A549 (cell line): Measurements from ENCODE around the gene SAXO1. TPM values are rescaled to one million over a fixed set of nuclear protein-coding genes. Genes with fewer than 3 reads are reported as not detected.
A peak's percentile ranks its signal among the peaks of the same experiment; 100 is the strongest.

Experiments
- ATAC-seq, 2 experiments: fragments of 200-7000 bp in 1 of 2; fragments of >200 bp in 1 of 2; cut with Nextera tagmentation in 1 of 2; cut with Tn5 transposase in 1 of 2; 3 replicates each; pipeline versions ENCODE4 v1.8.0 to v1.9.1; 2018 to 2020; ENCODE audit warnings: mild to moderate bottlenecking in 1 of 2, moderate library complexity in 1 of 2
- CTCF ChIA-PET: fragments of 300-600 bp; sonication (Branson Sonifier 250); formaldehyde crosslinking; extraction: SDS; loops from one replicate; lab custom pipeline; 2021; ENCODE audit warnings: antibody characterized with exemption, inconsistent platforms; lab: Yijun Ruan, JAX
- POLR2A ChIA-PET: fragments of 350-600 bp; formaldehyde crosslinking; extraction: SDS; loops from one replicate; lab custom pipeline; 2021; ENCODE audit warnings: antibody characterized with exemption, inconsistent platforms; lab: Yijun Ruan, JAX
- DNase-seq, 2 experiments: peaks; one replicate each; pipeline versions ENCODE4 v3.0.0 to v3.0.0-alpha.2; 2011 to 2016; ENCODE audit warnings: low read depth in 1 of 2, low spot score in 1 of 2
- FAIRE-seq: peaks from 2 replicates; lab custom pipeline; 2011; peaks lifted over from hg19 to GRCh38; lab: Jason Lieb, UNC
- H3K27ac ChIP-seq, 2 experiments: fragments of >200 bp; sonication (Bioruptor Twin); formaldehyde crosslinking; 3 replicates each; pipeline ENCODE4 v1.5.1; 2016 to 2017
- H3K4me1 ChIP-seq: fragments of >200 bp; sonication (Bioruptor Twin); formaldehyde crosslinking; 3 replicates; pipeline ENCODE4 v1.6.1; 2016
- H3K4me2 ChIP-seq: fragments of >200 bp; sonication (Bioruptor Twin); formaldehyde crosslinking; 3 replicates; pipeline ENCODE4 v1.6.1; 2016
- H3K4me3 ChIP-seq: fragments of >200 bp; sonication (Bioruptor Twin); formaldehyde crosslinking; 3 replicates; pipeline ENCODE4 v1.5.1; 2016
- H3K9me3 ChIP-seq: fragments of >200 bp; sonication (Bioruptor Twin); formaldehyde crosslinking; 3 replicates; pipeline ENCODE4 v1.6.1; 2016
- BCL3 ChIP-seq: fragments of >200 bp; sonication (Bioruptor Twin); formaldehyde crosslinking; IDR thresholded peaks from 3 replicates; pipeline ENCODE4 v1.6.1; 2016
- CEBPB ChIP-seq, 2 experiments: fragments of >200 bp in 1 of 2; sonication (Bioruptor Twin) in 1 of 2; formaldehyde crosslinking in 1 of 2; IDR thresholded peaks; 2 replicates each; pipeline ENCODE4 v1.6.1; 2012 to 2016
- CHD2 ChIP-seq: fragments of 150-350 bp; IDR thresholded peaks from 2 replicates; pipeline ENCODE4 v1.6.1; 2014; ENCODE audit warnings: low read length; ENCODE audit not compliant: partially characterized antibody
- CHD4 ChIP-seq: fragments of 200-600 bp; sonication (generic); IDR thresholded peaks from 2 replicates; pipeline ENCODE4 v1.6.1; 2016; ENCODE audit warnings: antibody characterized with exemption, mild to moderate bottlenecking, borderline replicate concordance
- EP300 ChIP-seq, 2 experiments: fragments of >200 bp; sonication (Bioruptor Twin); formaldehyde crosslinking; IDR thresholded peaks; 2 replicates in 1 of 2; 3 replicates in 1 of 2; pipeline ENCODE4 v1.6.1; 2016 to 2017
- ESRRA ChIP-seq: fragments of 150-350 bp; IDR thresholded peaks from 2 replicates; pipeline ENCODE4 v1.6.1; 2014; ENCODE audit warnings: mild to moderate bottlenecking, low read length, borderline replicate concordance
- HMGXB4 ChIP-seq: fragments of 250-450 bp; sonication (Bioruptor Pico); IDR thresholded peaks from 2 replicates; pipeline ENCODE4 v1.5.0; 2021; ENCODE audit warnings: mild to moderate bottlenecking, moderate library complexity, borderline replicate concordance
- HOXA7 ChIP-seq: fragments of 250-450 bp; sonication (Bioruptor Pico); IDR thresholded peaks from 2 replicates; pipeline ENCODE4 v1.5.0; 2020; ENCODE audit warnings: mild to moderate bottlenecking, moderate library complexity
- HOXB5 ChIP-seq: fragments of 250-450 bp; sonication (Bioruptor Pico); IDR thresholded peaks from 2 replicates; pipeline ENCODE4 v1.5.0; 2020; ENCODE audit warnings: mild to moderate bottlenecking, moderate library complexity
- JUN ChIP-seq, 2 experiments: fragments of >200 bp; sonication (Bioruptor Twin); formaldehyde crosslinking; IDR thresholded peaks; 2 replicates in 1 of 2; 3 replicates in 1 of 2; pipeline ENCODE4 v1.6.1; 2016 to 2017
- KDM5A ChIP-seq: fragments of 200-600 bp; sonication (generic); IDR thresholded peaks from 2 replicates; pipeline ENCODE4 v1.6.1; 2016; ENCODE audit warnings: antibody characterized with exemption, mild to moderate bottlenecking
- MAX ChIP-seq: IDR thresholded peaks from 2 replicates; pipeline ENCODE4 v1.6.1; 2012
- NFE2L2 ChIP-seq: fragments of 150-350 bp; conservative IDR thresholded peaks from 2 replicates; pipeline ENCODE4 v1.6.1; 2014; ENCODE audit warnings: low read length
- NPAS2 ChIP-seq: fragments of 250-450 bp; sonication (Bioruptor Pico); IDR thresholded peaks from 2 replicates; pipeline ENCODE4 v1.8.0; 2022; ENCODE audit warnings: mild to moderate bottlenecking, moderate library complexity, borderline replicate concordance
- NR3C1 ChIP-seq: fragments of >200 bp; sonication (Bioruptor Twin); formaldehyde crosslinking; IDR thresholded peaks from 3 replicates; pipeline ENCODE4 v1.6.1; 2017
- RARB ChIP-seq: fragments of 250-450 bp; sonication (Bioruptor Pico); IDR thresholded peaks from 2 replicates; pipeline ENCODE4 v1.8.0; 2021; ENCODE audit warnings: mild to moderate bottlenecking, moderate library complexity
- RCOR1 ChIP-seq: fragments of 150-350 bp; IDR thresholded peaks from 2 replicates; pipeline ENCODE4 v1.6.1; 2014; ENCODE audit warnings: antibody characterized with exemption, low read length, low read depth
- RNF2 ChIP-seq: fragments of 200-600 bp; sonication (generic); IDR thresholded peaks from 2 replicates; pipeline ENCODE4 v1.6.1; 2016; ENCODE audit warnings: low read depth, mild to moderate bottlenecking, antibody characterized with exemption, moderate library complexity, borderline replicate concordance
- TFCP2L1 ChIP-seq: fragments of 250-450 bp; sonication (Bioruptor Pico); IDR thresholded peaks from 2 replicates; pipeline ENCODE4 v1.5.0; 2021; ENCODE audit warnings: mild to moderate bottlenecking
- ZFP36 ChIP-seq: fragments of 450-650 bp; IDR thresholded peaks from 2 replicates; pipeline ENCODE4 v1.6.1; 2014; ENCODE audit warnings: borderline replicate concordance; ENCODE audit not compliant: partially characterized antibody
- WGBS: methylation state at CpG from one replicate; pipeline ENCODE4 v1.1.6; 2017; ENCODE audit errors: missing lambda C conversion rate; 5-methylcytosine and 5-hydroxymethylcytosine counted together
- polyA plus RNA-seq, 4 experiments: library from polyadenylated mRNA; depleted of rRNA in 3 of 4; stranded (reverse); fragments of >200 nt; fragmentation: RNase III in 1 of 4; extraction: RNeasy Plus Mini Kit Qiagen cat#74134 plus additional on column Dnase treatment in 1 of 4; gene quantifications; 2 replicates in 3 of 4; 3 replicates in 1 of 4; pipeline ENCODE4 v1.2.3, GENCODE V29; 2011 to 2017
- TF ChIP-seq, protein P1 (sequence below): fragments of 250-450 bp; sonication (Bioruptor Pico); IDR thresholded peaks from 2 replicates; pipeline ENCODE4 v1.5.0; 2020; ENCODE audit warnings: low read depth, mild to moderate bottlenecking, moderate library complexity
- TF ChIP-seq, protein P2 (sequence below): IDR thresholded peaks from 2 replicates; pipeline ENCODE4 v1.6.1; 2012
- TF ChIP-seq, protein P3 (sequence below): fragments of 150-350 bp; IDR thresholded peaks from 2 replicates; pipeline ENCODE4 v1.6.1; 2014; ENCODE audit warnings: low read depth, mild to moderate bottlenecking, low read length

The SAXO1 gene
- polyA plus RNA-seq, 2 of the 4 experiments (the other 2 are of a cell fraction): not detected

GRCh38 chr9:19036611-19037010, 3.6 kb upstream of the SAXO1 start:
- DNase-seq: no peak
- no peak for FAIRE-seq
- POLR2A ChIA-PET: interaction anchor here (0.7 kb wide), 1 partner anchor 15 kb away, joined by 3 read pairs; no protein-coding TSS in a partner anchor
- peak in 1 of 2 experiments; percentile 62; a peak in 3 of 6 replicates for ATAC-seq
- TF ChIP-seq NFE2L2 (no peak), CEBPB (IDR thresholded peaks at IDR 0.05) (no peak), RNF2 (no peak), JUN (IDR thresholded peaks at IDR 0.05) (no peak), RARB (CRISPR knock-in tag) (no peak), NR3C1 (no peak), CHD2 (no peak), HOXA7 (CRISPR knock-in tag) (no peak)
- TF ChIP-seq, protein P1, sequence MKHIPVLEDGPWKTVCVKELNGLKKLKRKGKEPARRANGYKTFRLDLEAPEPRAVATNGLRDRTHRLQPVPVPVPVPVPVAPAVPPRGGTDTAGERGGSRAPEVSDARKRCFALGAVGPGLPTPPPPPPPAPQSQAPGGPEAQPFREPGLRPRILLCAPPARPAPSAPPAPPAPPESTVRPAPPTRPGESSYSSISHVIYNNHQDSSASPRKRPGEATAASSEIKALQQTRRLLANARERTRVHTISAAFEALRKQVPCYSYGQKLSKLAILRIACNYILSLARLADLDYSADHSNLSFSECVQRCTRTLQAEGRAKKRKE (CRISPR knock-in tag): no peak
- TF ChIP-seq, protein P2, sequence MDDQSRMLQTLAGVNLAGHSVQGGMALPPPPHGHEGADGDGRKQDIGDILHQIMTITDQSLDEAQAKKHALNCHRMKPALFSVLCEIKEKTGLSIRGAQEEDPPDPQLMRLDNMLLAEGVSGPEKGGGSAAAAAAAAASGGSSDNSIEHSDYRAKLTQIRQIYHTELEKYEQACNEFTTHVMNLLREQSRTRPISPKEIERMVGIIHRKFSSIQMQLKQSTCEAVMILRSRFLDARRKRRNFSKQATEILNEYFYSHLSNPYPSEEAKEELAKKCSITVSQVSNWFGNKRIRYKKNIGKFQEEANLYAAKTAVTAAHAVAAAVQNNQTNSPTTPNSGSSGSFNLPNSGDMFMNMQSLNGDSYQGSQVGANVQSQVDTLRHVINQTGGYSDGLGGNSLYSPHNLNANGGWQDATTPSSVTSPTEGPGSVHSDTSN: no peak
- TF ChIP-seq, all 56 proteins: peak for 0
- CTCF ChIA-PET: interaction anchor here (0.6 to 1.8 kb wide), 6 partner anchors 10 to 1507 kb away, joined by 3 to 8 read pairs (median 3); partner anchors contain the start of gene RRAGA
- H3K4me2 ChIP-seq: no peak overlapping the region
- H3K4me3 ChIP-seq: no peak overlapping the region
- no peaks in the 10 kb centered on the region for H3K4me1 ChIP-seq
- H3K9me3 ChIP-seq: no peaks in the 10 kb centered on the region
- no peak overlapping the region for H3K27ac ChIP-seq
- 72% methylated on average over 5 of the region's 5 CpGs for WGBS

GRCh38 chr9:19032406-19032805, 603 bp downstream of the SAXO1 start:
- no peak overlapping the region for H3K27ac ChIP-seq
- no peak overlapping the region for H3K4me3 ChIP-seq
- no peak overlapping the region for H3K4me2 ChIP-seq
- FAIRE-seq: no peak
- DNase-seq: no peak
- WGBS: 76% methylated on average over 14 of the region's 14 CpGs
- H3K9me3 ChIP-seq: no peaks in the 10 kb centered on the region
- ATAC-seq: no peak
- TF ChIP-seq BCL3 (no peak), NFE2L2 (no peak), HOXA7 (CRISPR knock-in tag) (no peak), NPAS2 (CRISPR knock-in tag) (no peak), ZFP36 (no peak), ESRRA (no peak), HOXB5 (CRISPR knock-in tag) (no peak), NR3C1 (no peak), KDM5A (no peak), EP300 (IDR thresholded peaks at IDR 0.05) (no peak), RCOR1 (no peak), HMGXB4 (CRISPR knock-in tag) (no peak), MAX (no peak), TFCP2L1 (CRISPR knock-in tag) (no peak), CHD4 (no peak)
- TF ChIP-seq, protein P3, sequence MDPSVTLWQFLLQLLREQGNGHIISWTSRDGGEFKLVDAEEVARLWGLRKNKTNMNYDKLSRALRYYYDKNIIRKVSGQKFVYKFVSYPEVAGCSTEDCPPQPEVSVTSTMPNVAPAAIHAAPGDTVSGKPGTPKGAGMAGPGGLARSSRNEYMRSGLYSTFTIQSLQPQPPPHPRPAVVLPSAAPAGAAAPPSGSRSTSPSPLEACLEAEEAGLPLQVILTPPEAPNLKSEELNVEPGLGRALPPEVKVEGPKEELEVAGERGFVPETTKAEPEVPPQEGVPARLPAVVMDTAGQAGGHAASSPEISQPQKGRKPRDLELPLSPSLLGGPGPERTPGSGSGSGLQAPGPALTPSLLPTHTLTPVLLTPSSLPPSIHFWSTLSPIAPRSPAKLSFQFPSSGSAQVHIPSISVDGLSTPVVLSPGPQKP: no peak
- TF ChIP-seq, all 56 proteins: peak for 0
- ChIA-PET POLR2A (no interaction called here), CTCF (interaction anchor here (1.1 to 2.6 kb wide), 3 partner anchors 17 to 1500 kb away, joined by 3 to 11 read pairs (median 6); partner anchors contain the start of gene RRAGA)
- H3K4me1 ChIP-seq: no peaks in the 10 kb centered on the region
